GM12872 (cell line): ENCODE results near the gene RTN4IP1.

Experiments
- CTCF ChIP-seq: IDR thresholded peaks from 3 replicates; pipeline ENCODE4 v1.5.1; 2011; ENCODE audit warnings: low read depth, mild to moderate bottlenecking, low read length, moderate library complexity; ENCODE audit not compliant: insufficient read depth

RTN4IP1 gene

GRCh38 chr6:106553440-106553839, 75.9 kb downstream of the RTN4IP1 start:
- no peak for TF ChIP-seq CTCF

GRCh38 chr6:106551155-106551554, 78.1 kb downstream of the RTN4IP1 start:
- no peak for TF ChIP-seq CTCF

- no peak for TF ChIP-seq CTCF
Measured at GRCh38 chr6:106549521-106549920, 79.8 kb downstream of the RTN4IP1 start.

GRCh38 chr6:106547601-106548453, 81.5 kb downstream of the RTN4IP1 start:
- no peak for TF ChIP-seq CTCF

GRCh38 chr6:106546691-106547414, 82.4 kb downstream of the RTN4IP1 start:
- TF ChIP-seq CTCF, result no peak

- no peak for TF ChIP-seq CTCF
Measured at GRCh38 chr6:106546261-106546690, 83.0 kb downstream of the RTN4IP1 start.

GRCh38 chr6:106540907-106541306, 88.4 kb downstream of the RTN4IP1 start:
- no peak for TF ChIP-seq CTCF
